KOPT-K1 (cell line): ENCODE data around the gene BDP1.
"Not testable (repeated sequence)": the region's sequence is repeated elsewhere in the genome, so short reads cannot be mapped to it uniquely, and the experiment has no call there.

Experiments
- H3K27ac ChIP-seq: fragments of 200-600 bp; sonication (generic); 2 replicates; pipeline ENCODE4 v1.5.1; 2016; ENCODE audit warnings: antibody characterized with exemption, mild to moderate bottlenecking, low read depth, low read length; ENCODE audit not compliant: poor library complexity, severe bottlenecking
- H3K36me3 ChIP-seq: fragments of 200-600 bp; sonication (generic); 2 replicates; pipeline ENCODE4 v1.5.1; 2017; ENCODE audit warnings: antibody characterized with exemption, mild to moderate bottlenecking, low read length, moderate library complexity; ENCODE audit not compliant: insufficient read depth
- H3K9me3 ChIP-seq: fragments of 200-600 bp; sonication (generic); 2 replicates; pipeline ENCODE4 v1.5.1; 2017; ENCODE audit warnings: antibody characterized with exemption, low read length, mild to moderate bottlenecking; ENCODE audit not compliant: insufficient read depth, poor library complexity, severe bottlenecking

BDP1 gene

GRCh38 chr5:71455427-71456361, at the start of gene BDP1:
Gene BDP1 (plus strand): TSS chr5:71455651. CDS start chr5:71455878, 227 bp downstream.
- Histone ChIP-seq H3K9me3 (no peaks in the 10 kb centered on the region), H3K27ac (peak within 1 kb of the TSS; percentile 75), H3K36me3 (peaks cover 25% of the 10 kb centered on the region)

- H3K9me3 ChIP-seq = not testable (repeated sequence)
Measured at GRCh38 chr5:71410088-71410487, 45.4 kb upstream of the BDP1 start.

GRCh38 chr5:71415626-71416025, 39.8 kb upstream of the BDP1 start:
- H3K36me3 ChIP-seq, H3K27ac ChIP-seq, H3K9me3 ChIP-seq: not testable (repeated sequence)

More at GRCh38 chr5:71410088-71410487, 45.4 kb upstream of the BDP1 start:
- not testable (repeated sequence) for H3K36me3 ChIP-seq, H3K27ac ChIP-seq

- H3K36me3 ChIP-seq, H3K9me3 ChIP-seq: not testable (repeated sequence)
Measured at GRCh38 chr5:71418026-71418425, 37.4 kb upstream of the BDP1 start.

GRCh38 chr5:71421278-71421677, 34.2 kb upstream of the BDP1 start:
- not testable (repeated sequence) for H3K36me3 ChIP-seq, H3K27ac ChIP-seq, H3K9me3 ChIP-seq

More at GRCh38 chr5:71418026-71418425, 37.4 kb upstream of the BDP1 start:
- not testable (repeated sequence) for H3K27ac ChIP-seq

GRCh38 chr5:71423896-71424295, 31.6 kb upstream of the BDP1 start:
- not testable (repeated sequence) for H3K9me3 ChIP-seq, H3K27ac ChIP-seq, H3K36me3 ChIP-seq

- H3K36me3 ChIP-seq, H3K27ac ChIP-seq, H3K9me3 ChIP-seq: not testable (repeated sequence)
Measured at GRCh38 chr5:71426686-71427474, 28.6 kb upstream of the BDP1 start.

- H3K9me3 ChIP-seq, H3K27ac ChIP-seq, H3K36me3 ChIP-seq: not testable (repeated sequence)
Measured at GRCh38 chr5:71432410-71432809, 23.0 kb upstream of the BDP1 start.

GRCh38 chr5:71434825-71435224, 20.6 kb upstream of the BDP1 start:
- not testable (repeated sequence) for H3K9me3 ChIP-seq, H3K36me3 ChIP-seq, H3K27ac ChIP-seq

- H3K9me3 ChIP-seq, H3K27ac ChIP-seq, H3K36me3 ChIP-seq: not testable (repeated sequence)
Measured at GRCh38 chr5:71441564-71441963, 13.9 kb upstream of the BDP1 start.

- H3K9me3 ChIP-seq, H3K36me3 ChIP-seq, H3K27ac ChIP-seq: not testable (repeated sequence)
Measured at GRCh38 chr5:71443891-71444290, 11.6 kb upstream of the BDP1 start.

GRCh38 chr5:71445015-71445414, 10.4 kb upstream of the BDP1 start:
- H3K36me3 ChIP-seq, H3K9me3 ChIP-seq: not testable (repeated sequence)

GRCh38 chr5:71445523-71446152, 9.8 kb upstream of the BDP1 start:
- not testable (repeated sequence) for H3K27ac ChIP-seq, H3K36me3 ChIP-seq, H3K9me3 ChIP-seq

More at GRCh38 chr5:71445015-71445414, 10.4 kb upstream of the BDP1 start:
- not testable (repeated sequence) for H3K27ac ChIP-seq

GRCh38 chr5:71446540-71447216, 8.8 kb upstream of the BDP1 start:
- not testable (repeated sequence) for H3K36me3 ChIP-seq, H3K27ac ChIP-seq, H3K9me3 ChIP-seq
